ENCODE results near the gene MEAF6.
"Not testable (repeated sequence)": the region's sequence is repeated elsewhere in the genome, so short reads cannot be mapped to it uniquely, and the experiment has no call there.

Gene MEAF6

GRCh38 chr1:37513795-37514349 is 694 bp downstream of the MEAF6 start:
- FAIRE-seq = no peak
- TF ChIP-seq POLR2A (IDR thresholded peaks at IDR 0.05; ENCODE audit: low read depth, low read length) = no peak
- DNase-seq (ENCODE audit: insufficient read length, low spot score) = no peak

- no peak for FAIRE-seq
- TF ChIP-seq POLR2A (IDR thresholded peaks at IDR 0.05; ENCODE audit: low read depth, low read length) = no peak
- DNase-seq (ENCODE audit: insufficient read length, low spot score) = no peak
Measured at GRCh38 chr1:37509181-37509580, 5.4 kb downstream of the MEAF6 start.

DNA sequence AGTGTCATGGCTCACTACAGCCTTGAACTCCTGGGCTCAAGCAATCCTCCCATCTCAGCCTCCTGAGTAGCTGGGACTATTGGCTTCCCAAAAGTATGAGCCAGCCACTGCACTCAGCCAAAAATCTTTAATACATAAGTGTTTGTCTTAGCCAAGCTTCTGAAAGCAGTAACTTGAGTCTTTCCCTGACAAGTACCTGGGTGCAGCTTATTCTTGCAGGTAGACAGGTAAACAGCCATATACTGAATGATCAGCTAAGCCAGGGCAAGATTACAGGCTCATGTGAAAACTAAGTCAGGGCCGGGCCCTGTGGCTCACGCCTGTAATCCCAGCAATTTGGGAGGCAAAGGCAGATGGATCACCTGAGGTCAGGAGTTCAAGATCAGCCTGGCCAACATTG is 7.8 kb downstream of the MEAF6 start:
- no peak for DNase-seq (ENCODE audit: insufficient read length, low spot score)
- no peak for TF ChIP-seq POLR2A (IDR thresholded peaks at IDR 0.05; ENCODE audit: low read depth, low read length)
- no peak for FAIRE-seq

DNA sequence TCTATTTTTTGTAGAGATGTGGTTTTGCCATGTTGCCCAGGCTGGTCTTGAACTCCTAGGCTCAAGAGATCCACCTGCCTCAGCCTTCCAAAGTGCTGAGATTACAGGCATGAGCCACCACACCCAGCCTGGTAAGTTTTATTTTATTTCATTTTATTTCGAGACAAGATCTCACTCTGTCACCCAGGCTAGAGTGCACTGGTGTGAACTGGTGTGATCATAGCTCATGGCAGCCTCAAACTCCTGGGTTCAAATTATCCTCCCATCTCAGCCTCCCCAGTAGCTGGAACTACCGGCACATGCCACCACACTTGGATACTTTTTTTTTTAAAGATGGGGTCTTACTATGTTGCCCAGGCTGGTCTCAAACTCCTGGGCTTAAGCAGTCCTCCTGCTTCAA is 11.8 kb downstream of the MEAF6 start:
- not testable (repeated sequence) for DNase-seq (ENCODE audit: insufficient read length, low spot score); FAIRE-seq

GRCh38 chr1:37502104-37502503 is 12.5 kb downstream of the MEAF6 start:
- DNase-seq (ENCODE audit: insufficient read length, low spot score) (no peak), FAIRE-seq (no peak)
- no peak for TF ChIP-seq POLR2A (IDR thresholded peaks at IDR 0.05; ENCODE audit: low read depth, low read length)

- DNase-seq (ENCODE audit: insufficient read length, low spot score) (no peak), FAIRE-seq (no peak)
- TF ChIP-seq POLR2A (IDR thresholded peaks at IDR 0.05; ENCODE audit: low read depth, low read length) = no peak
Measured at GRCh38 chr1:37501661-37502060, 12.9 kb downstream of the MEAF6 start.

GRCh38 chr1:37498872-37499617 is 15.5 kb downstream of the MEAF6 start:
- FAIRE-seq (peak; percentile 98), DNase-seq (ENCODE audit: insufficient read length, low spot score) (no peak)
- no peak for TF ChIP-seq POLR2A (IDR thresholded peaks at IDR 0.05; ENCODE audit: low read depth, low read length)

GRCh38 chr1:37497832-37498231 is 16.7 kb downstream of the MEAF6 start:
- no peak for DNase-seq (ENCODE audit: insufficient read length, low spot score)

GRCh38 chr1:37495875-37496274 is 18.7 kb downstream of the MEAF6 start:
- no peak for DNase-seq (ENCODE audit: insufficient read length, low spot score)
- no peak for TF ChIP-seq POLR2A (IDR thresholded peaks at IDR 0.05; ENCODE audit: low read depth, low read length)
- no peak for FAIRE-seq

More at GRCh38 chr1:37497832-37498231, 16.7 kb downstream of the MEAF6 start:
- FAIRE-seq = peak; percentile 71
- no peak for TF ChIP-seq POLR2A (IDR thresholded peaks at IDR 0.05; ENCODE audit: low read depth, low read length)

DNA sequence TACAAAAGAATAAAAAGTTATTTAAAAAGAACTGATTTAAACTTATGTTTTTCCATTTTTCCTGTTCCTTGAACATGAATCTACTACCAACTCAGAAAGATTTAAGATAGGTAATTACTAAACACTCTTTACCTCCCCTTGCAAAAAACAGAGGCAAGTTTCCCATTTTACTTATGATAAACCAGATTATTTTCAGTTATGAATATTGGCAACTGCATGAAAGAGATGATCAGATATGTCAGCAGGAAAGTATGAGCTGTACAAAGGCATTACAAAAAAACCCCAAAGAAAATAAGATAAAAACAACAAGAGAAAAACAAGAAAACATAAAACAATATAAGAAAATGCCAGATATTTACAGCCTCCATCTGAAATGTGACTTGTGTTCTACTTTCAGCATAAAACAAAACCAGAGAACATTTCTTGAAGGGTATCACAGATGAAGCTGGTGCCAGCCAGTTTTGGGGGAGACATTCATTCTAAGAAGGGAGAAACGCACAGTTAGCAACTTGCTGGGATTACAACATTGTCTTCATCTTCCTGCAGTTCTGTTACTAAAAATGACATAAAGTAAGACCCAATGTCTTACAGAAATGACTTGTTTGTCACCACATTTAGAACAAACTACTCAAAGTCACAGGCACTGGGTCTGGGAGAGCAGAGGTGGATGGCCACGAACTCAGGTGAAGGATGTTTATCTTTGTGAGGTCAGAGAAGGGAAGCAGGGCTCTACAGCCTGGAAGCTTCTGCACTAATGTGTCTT is 21.0 kb downstream of the MEAF6 start:
- DNase-seq (ENCODE audit: insufficient read length, low spot score) (no peak), FAIRE-seq (peak; percentile 80)
- no peak for TF ChIP-seq POLR2A (IDR thresholded peaks at IDR 0.05; ENCODE audit: low read depth, low read length)

- DNase-seq (ENCODE audit: insufficient read length, low spot score) = no peak
- FAIRE-seq = no peak
- TF ChIP-seq POLR2A (IDR thresholded peaks at IDR 0.05; ENCODE audit: low read depth, low read length) = no peak
Measured at GRCh38 chr1:37487619-37487984, 27.0 kb downstream of the MEAF6 start.

- TF ChIP-seq POLR2A (IDR thresholded peaks at IDR 0.05; ENCODE audit: low read depth, low read length) = no peak
- DNase-seq (ENCODE audit: insufficient read length, low spot score) = no peak
- no peak for FAIRE-seq
Measured at GRCh38 chr1:37486680-37487618, 27.6 kb downstream of the MEAF6 start.

DNA sequence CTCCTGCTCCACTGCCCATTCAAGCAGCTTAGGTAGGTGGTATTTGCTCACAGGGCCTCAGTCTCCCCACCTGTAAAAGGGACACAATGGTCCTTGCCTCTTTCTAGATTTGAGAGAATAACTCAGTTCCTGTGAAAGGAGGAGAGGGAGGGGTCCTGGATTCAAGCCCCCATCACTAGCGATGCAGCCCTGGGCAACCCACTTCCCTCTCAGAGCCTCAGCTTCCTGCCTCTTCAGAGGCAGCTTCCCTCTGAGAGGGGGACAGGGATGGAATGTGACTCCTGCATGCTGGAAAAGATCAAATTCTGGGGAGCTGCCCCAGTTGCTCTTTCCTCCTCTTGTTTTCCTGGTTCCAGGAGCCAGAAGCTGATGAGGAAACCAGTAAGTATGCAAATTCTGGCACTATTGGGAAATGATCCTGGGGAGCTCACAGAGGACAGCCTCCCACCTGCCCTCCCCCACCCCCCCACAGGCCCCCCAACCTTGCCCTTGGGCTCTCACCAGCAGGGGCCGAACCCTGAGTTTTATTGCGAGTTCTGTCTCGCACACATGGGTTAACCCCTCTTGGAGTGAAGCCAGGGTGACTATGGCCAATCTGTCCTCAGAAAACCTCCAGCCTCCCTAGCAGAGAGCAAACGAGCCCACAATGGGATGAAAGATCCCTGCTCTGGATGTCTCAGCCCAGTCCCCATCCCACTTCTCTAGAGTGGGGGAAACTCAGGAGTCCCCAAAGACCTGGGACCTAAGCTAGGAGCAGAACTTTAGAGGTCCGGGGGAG is 28.5 kb downstream of the MEAF6 start:
- FAIRE-seq = no peak
- no peak for DNase-seq (ENCODE audit: insufficient read length, low spot score)
- TF ChIP-seq POLR2A (IDR thresholded peaks at IDR 0.05; ENCODE audit: low read depth, low read length) = no peak
